ENCODE measurements around the gene EEF1A1.
A peak's percentile ranks its signal among the peaks of the same experiment; 100 is the strongest.
"Not testable (repeated sequence)": the region's sequence is repeated elsewhere in the genome, so short reads cannot be mapped to it uniquely, and the experiment has no call there.

Gene EEF1A1

DNA sequence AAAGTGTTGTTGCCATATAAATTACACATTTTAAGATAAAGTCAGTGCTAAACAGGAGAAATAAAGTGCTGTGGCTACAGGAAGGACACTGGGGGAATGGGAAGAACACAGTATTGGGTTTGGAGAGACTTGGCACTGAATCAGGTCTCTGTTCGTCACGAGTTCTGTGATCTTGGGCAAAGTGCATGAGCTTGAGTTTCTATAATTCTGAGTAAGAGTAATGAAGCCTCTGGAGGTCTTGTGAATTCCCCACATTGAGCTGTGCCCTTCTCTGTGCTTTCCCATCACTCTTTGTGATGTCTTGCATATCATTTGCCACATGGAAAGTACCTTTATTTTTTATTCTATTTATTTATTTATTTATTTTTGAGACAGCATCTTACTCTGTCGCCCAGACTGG lies 16.8 kb upstream of the EEF1A1 start:
- no peak for DNase-seq

DNA sequence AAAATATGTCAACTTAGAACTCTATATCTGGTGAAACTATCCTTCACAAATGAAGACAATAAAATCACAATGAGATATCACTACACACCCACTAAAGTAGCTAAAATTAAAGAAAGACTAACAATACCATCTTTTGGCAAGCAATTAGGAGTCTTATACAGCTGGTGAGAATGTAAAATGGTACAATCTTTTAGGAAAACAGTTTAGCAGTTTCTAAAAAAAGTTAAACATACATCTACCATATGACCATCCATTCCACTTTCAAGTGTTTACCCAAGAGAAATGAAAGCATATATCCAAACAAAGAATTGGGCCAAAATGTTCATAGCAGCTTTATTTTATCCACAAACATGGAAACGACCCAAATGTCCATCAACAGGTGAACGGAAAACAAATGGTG lies 13.8 kb upstream of the EEF1A1 start:
- DNase-seq = no peak

DNA sequence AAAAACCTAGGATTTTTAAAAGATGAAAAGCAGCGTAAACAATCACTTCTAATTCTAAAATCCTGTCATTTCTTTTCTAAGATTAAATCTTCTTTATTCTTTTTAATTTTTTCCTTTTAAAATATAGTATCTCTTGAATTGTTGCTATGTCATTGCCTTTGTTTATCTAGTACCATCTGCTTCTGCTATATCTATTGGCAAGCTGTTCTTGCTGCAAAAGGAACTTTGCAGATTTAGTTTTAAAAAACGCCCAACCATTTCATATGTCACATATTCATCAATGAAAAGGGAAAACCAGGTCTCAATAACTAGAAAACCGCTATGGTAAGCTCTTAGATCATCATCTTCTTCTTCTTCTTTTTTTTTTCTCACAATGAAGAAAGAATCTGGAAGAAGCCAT lies 11.5 kb upstream of the EEF1A1 start:
- DNase-seq = no peak

DNA sequence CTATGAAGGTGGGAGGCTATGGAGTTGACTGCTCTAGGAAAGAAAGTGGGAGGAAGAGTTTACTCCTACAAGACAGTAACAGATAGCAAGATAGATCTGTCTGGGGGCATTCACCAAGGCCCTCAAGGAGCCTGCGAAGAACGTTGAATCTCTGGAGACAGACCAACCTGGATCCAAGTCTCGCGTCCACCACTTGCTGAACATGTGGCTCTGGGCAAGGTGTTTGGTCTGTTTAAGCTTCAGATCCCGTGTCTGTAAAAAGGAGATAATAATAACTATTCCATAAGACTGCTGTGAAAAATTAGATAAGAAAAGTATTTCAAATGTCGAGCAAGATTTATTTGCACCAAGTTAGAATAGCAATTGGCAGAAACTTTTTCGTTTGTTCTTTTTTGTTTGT lies 8.1 kb upstream of the EEF1A1 start:
- DNase-seq = no peak

DNA sequence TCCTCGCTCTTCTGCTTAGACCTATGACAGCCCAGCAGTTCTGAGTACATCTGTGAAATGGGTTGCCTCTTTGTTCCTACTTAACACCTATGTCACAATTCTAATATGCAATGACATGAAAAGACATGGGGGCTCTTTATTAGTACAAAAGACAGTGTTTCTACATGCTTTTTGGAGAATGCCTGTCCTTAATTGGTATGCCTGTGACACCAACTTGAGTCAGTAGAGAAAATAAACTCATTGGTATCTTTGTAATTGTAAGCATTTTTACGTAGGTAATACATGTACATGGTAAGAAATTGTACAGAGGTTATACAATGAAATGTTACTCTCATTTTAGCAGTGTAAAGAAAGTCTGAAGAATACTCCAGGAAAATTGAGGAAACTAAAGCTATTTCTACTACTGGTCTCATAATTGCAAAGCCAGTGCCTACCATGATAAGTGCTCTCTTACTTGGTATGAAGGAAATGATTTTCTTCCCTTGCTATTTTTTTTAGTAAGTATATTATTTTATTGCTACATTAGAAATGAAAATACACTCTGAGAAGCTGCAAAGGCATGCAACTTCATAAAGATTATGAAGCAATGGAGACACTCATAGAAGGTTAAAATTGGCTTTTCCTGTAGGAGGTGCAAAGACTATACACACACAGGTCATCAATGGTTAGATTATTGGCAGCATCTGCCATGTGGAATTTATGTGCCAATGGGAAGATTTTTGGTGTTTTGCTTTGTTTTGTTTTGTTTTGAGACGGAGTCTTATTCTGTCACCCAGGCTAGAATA lies 4.9 kb upstream of the EEF1A1 start:
- peak; percentile 47 for DNase-seq

DNA sequence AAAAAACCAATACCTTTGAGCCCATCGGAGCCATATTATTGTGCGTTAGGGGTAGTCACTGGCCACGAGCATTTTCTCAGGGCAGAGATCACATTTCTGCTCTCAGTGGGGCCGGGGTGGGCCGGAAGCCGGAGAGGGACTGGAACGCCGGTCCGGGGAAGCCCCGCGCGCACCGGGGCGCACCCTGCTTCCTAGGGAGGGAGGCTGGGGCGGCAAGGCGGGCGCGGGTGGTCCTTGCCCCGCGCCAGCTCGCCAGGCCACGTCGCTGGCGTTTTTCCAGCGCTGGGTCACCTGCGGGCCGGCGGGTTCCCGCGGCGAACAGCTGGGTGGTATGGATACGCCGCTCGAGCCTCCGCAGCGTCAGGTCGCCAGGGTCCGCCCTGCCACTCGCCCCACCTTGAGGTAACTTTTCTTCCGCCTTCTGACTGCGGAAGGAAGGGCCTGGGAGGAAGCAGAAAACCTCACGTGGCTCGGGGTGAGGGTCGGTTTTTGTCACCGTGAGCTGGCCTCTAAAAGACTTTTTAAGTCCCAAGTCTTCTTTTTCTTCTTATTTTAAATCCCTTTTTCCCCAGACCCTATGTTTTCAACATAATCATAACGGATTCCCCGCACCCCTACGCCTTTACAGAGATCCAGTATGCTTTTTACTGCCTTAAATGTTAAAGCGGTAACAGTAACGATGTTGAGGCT lies 2.7 kb upstream of the EEF1A1 start:
- peak; percentile 38 for DNase-seq

DNA sequence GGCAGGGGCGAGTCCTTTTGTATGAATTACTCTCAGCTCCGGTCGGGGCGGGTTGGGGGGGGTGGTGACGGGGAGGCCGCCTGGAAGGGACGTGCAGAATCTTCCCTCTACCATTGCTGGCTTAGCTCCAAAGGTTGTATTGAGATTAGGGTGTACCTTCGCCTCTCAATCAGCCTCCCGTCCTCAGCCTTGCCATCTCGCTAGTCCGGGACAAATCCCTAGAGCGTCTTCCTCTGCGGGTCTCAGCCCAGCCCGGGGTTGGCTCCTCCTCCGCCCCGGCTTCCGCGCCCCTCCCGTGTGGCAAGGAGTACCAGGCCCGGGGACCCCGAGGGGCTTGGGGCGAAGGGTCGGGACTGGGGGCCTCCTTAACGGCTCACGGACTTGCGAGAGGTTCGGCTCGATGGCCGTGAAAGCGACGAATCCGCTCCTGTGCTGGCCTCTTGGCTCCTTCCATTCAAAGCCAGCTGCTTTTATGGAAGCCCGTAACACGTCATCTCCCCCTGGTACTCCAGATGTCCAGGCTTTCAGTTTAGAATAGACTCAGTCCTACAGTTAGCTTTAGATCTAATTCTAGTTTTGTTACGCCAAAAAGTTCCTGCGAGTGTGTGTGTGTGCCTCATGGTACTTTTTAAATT lies 636 bp upstream of the EEF1A1 start:
- DNase-seq = peak; percentile 79

DNA sequence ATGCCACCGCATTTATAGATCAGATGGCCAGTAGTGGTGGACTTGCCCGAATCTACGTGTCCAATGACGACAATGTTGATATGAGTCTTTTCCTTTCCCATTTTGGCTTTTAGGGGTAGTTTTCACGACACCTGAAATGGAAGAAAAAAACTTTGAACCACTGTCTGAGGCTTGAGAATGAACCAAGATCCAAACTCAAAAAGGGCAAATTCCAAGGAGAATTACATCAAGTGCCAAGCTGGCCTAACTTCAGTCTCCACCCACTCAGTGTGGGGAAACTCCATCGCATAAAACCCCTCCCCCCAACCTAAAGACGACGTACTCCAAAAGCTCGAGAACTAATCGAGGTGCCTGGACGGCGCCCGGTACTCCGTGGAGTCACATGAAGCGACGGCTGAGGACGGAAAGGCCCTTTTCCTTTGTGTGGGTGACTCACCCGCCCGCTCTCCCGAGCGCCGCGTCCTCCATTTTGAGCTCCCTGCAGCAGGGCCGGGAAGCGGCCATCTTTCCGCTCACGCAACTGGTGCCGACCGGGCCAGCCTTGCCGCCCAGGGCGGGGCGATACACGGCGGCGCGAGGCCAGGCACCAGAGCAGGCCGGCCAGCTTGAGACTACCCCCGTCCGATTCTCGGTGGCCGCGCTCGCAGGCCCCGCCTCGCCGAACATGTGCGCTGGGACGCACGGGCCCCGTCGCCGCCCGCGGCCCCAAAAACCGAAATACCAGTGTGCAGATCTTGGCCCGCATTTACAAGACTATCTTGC lies 725 bp downstream of the EEF1A1 start:
- DNase-seq = peak; percentile 84

DNA sequence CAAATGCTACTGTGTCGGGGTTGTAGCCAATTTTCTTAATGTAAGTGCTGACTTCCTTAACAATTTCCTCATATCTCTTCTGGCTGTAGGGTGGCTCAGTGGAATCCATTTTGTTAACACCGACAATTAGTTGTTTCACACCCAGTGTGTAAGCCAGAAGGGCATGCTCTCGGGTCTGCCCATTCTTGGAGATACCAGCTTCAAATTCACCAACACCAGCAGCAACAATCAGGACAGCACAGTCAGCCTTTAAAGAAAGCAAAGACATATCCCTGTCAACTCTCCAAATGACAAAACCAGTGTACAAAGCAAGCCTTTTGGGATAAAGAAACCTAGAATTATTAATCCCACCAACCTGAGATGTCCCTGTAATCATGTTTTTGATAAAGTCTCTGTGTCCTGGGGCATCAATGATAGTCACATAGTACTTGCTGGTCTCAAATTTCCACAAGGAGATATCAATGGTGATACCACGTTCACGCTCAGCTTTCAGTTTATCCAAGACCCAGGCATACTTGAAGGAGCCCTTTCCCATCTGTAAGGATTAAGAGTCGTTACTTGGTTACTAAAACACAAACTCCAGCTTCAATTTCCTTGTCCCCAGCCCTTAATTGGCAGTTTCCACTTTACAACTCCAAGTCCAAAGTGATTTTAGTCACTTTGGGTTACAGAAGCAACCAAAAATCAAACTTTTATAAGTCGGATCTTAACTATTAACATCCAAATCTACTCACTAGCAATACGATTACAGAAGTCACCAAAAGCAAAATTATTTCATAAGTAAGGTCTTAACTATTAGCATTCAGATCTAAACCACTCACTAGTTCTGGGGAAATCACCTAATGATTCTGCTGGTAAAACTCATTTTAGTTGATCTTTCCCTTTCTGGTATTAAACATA lies 1.6 kb downstream of the EEF1A1 start:
- DNase-seq = not testable (repeated sequence)

DNA sequence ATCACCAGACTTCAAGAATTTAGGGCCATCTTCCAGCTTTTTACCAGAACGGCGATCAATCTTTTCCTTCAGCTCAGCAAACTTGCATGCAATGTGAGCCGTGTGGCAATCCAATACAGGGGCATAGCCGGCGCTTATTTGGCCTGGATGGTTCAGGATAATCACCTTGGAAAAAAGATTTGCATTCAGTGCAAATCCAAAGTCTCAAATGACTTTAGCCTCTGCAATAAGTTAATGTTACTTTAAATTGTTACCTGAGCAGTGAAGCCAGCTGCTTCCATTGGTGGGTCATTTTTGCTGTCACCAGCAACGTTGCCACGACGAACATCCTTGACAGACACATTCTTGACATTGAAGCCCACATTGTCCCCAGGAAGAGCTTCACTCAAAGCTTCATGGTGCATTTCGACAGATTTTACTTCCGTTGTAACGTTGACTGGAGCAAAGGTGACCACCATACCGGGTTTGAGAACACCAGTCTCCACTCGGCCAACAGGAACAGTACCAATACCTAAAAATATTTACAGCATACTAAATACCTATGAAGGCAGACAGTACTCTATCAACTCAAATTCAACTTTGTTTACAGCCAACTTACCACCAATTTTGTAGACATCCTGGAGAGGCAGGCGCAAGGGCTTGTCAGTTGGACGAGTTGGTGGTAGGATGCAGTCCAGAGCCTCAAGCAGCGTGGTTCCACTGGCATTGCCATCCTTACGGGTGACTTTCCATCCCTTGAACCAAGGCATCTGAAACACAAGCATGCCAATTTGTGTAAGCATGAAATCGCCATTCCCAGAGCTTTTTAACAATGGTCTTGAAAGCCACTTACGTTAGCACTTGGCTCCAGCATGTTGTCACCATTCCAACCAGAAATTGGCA lies 2.5 kb downstream of the EEF1A1 start:
- DNase-seq = not testable (repeated sequence)

DNA sequence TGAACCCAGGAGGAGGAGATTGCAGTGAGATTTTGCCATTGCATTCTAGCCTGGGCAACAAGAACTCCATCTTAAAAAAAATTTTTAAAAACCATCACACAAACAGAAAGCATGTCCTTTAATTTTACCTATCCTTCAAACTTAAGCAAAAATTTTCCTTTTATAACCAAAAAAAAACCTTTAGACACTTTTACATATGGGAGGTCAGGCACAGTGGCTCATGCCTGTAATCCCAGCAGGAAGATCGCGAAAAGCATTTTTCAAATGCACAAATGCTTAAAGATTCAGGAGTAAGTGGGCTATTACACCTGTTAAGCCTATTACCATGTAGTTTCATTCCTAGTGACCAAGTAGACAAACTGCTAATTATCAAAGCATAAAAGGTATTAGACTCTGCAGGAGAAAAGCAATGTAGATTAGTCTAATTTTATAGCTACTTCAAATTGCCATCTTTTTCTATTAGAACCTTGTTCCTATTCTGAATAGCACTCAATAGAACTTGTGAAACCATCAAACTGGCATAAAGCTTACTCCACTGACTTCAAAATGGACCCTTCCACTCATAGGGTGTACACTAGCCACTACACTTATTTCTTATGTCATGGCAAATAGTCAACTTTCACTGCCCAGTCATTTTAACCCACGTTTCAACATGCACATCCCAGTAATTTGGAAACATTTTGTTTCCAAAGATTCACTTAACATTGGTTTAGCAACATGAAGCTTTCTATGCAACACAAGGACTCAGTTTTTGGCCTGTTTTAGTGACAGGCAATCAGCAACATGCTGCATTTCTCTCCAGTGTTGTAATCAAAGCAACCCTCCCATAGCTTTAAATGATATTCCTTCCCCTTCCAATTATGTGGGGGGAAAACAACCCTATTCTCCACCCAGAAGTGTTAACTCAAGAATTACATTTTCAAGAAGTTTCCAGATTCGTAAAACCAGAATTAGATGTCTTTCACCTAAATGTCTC lies 4.0 kb downstream of the EEF1A1 start:
- DNase-seq = no peak

DNA sequence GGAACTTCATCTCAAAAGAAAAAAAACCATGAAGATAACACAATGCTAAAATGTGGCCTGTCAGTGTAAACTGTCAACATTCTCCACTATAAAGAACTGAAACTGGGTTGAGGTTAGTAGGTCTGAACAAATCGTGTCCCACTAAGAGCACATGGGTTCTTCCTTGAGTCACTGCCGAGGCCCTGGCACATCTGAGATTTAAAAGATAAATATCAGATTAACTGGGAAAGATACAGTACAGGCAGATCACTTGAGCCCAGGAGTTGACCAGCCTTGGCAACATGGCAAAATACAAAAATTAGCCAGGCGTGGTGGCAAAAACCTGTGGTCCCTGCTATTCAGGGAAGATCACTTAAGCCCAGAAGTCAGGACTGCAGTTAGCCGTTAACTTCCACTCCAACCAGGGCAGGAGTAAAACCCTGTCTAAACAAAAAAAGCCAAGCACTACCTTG lies 5.6 kb downstream of the EEF1A1 start:
- DNase-seq = peak; percentile 38

DNA sequence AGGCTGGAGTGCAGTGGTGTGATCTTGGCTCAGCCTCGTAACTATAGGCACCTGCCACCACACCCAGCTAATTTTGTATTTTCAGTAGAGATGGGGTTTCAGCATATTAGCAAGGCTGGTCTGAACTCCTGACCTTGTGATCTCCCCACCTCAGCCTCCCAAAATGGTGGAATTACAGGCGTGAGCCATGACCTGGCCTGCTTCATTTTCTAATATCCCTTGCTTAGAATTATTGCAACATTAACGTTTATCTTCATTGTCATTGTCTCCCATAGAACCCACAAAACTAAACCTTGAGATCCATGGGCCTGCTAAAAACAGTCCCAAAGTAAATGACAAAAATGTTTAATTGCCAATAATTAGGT lies 6.1 kb downstream of the EEF1A1 start:
- DNase-seq = no peak

DNA sequence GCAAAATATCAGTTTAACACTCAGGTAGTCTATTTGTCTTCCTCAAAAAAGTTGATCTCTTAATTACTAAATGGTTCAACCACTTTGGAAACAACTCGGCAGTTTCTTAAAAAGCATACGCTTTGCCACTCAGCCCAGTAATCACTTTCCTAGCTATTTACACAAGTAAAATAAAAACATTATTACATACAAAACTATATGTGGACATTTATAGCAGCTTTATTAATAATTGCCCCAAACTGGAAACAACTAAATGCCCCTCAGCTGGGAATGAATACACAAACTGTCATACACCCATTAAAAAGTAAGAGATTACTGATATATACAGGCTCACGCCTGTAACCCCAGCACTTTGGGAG lies 7.4 kb downstream of the EEF1A1 start:
- DNase-seq = peak; percentile 38

DNA sequence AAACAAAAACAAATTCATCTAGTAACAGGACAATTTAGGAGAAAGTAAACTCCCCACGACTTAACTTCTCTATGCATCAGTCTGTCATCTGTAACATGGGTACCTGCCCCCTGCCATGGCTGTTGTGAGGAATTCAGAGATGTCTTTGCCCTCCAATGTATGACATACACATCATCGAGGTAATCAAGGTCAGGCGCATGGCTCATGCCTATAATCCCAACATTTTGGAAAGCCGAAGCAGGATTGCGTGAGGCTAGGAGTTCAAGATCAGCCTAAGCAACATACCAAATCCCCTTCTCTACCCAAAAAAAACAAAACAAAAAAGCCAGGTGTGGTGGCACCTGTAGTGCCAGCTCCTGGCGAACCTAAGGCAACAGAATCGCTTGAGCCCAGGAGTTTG lies 9.0 kb downstream of the EEF1A1 start:
- DNase-seq = no peak

DNA sequence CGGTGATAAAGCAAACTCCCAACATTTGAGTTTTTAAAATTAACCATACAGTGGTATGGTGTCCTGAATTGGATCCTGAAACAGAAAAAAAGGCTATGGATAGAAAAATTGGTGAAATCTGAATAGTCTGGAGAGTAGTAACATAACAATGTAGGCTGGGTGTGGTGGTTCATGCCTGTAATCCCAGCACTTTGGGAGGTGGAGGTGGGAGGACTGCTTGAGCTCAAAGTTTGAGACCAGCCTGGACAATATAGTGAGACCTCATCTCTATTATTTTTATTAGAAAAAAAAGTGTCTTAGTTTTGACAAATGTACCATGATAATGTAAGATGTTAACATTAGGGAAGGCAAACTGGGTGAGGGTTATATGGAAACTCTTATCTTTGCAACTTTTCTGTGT lies 11.0 kb downstream of the EEF1A1 start:
- no peak for DNase-seq

DNA sequence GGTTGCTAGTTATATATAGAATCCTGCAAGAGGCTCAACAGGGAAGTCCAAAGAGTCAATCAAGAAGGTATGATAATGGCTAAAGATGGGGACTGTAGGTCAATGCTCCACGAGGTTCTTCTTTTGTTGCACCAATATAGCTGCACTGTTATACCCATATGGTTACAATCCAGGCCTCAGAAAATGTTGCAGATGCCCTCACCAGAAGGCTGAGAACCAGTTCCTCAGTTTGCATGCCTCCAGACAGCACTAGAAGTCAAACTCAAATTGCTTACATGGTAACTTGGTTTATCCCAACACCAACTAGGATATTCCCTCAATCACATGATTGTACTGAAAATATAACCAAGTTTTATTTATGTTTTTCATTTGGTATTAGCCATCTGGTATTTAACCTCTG lies 12.1 kb downstream of the EEF1A1 start:
- DNase-seq = no peak

DNA sequence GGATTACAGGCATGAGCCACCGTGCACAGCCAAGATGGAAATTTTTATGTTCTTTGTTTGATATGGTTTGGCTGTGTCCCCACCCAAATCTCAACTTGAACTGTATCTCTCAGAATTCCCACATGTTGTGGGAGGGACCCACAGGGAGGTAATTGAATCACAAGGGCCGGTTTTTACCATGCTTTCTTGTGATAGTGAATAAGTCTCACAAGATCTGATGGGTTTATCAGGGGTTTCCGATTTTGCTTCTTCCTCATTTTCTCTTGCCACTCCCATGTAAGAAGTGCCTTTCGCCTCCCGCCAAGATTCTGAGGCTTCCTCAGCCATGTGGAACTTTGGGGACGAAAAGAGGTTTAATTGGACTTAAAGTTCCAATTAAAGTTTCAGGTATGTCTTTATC lies 14.6 kb downstream of the EEF1A1 start:
- DNase-seq = no peak

DNA sequence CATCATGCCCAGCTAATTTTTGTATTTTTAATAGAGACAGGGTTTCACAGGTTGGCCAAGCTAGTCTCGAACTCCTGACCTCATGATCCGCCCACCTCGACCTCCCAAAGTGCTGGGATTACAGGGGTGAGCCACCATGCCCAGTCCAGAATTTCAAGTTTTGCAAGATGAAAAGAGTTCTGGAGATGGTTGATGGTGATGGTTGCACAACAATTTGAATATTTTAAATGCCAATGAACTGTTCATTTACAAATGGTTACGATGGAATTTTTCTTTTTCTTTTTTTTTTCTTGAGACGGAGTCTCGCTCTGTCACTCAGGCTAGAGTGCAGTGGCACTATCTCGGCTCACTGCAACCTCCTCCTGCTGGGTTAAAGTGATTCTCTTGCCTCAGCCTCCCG lies 15.1 kb downstream of the EEF1A1 start:
- not testable (repeated sequence) for DNase-seq

DNA sequence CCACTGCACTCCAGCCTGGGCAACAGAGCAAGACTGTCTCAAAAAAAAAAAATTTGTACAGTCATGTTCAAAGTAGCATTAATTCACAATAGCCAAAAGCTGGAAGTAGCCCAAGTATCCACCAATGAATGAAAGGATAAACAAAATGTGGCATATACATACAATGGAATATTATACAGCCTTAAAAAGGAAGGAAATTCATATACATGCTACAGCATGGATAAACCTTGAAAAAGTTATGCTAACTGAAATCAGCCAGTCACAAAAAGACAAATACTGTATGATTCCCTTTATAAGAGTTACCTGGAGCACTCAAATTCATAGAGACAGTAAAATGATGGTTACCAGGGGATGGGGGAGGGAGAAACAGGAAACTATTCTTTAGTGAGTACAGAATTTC lies 15.7 kb downstream of the EEF1A1 start:
- DNase-seq = no peak
